HG02981 (cell line): Measurements from ENCODE around the gene NFE2L1.

Experiments used
- ATAC-seq: cut with Tn5 transposase; IDR thresholded peaks from one replicate; pipeline ENCODE4 v1.9.1; 2021; ENCODE audit warnings: mild to moderate bottlenecking, moderate library complexity; ENCODE audit not compliant: unreplicated experiment

NFE2L1 gene

DNA sequence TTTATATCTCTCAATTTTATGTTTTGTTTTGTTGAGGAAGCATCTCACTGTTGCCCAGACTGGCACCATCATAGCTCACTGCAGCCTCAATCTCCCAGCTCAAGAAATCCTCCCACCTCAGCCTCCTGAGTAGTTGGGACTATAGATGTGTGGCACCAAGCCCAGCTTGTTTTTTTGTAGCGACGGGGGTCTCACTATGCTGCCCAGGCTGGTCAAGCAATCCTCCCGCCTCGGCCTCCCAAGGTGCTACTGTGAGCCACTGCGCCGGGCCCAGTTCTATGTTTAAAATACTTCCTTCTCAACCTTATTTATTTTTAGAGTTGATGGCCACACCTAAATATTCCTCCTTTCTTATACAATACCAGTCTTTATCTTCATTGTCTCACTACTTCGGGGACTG, 1.9 kb upstream of the NFE2L1 start:
- no peak for ATAC-seq

DNA sequence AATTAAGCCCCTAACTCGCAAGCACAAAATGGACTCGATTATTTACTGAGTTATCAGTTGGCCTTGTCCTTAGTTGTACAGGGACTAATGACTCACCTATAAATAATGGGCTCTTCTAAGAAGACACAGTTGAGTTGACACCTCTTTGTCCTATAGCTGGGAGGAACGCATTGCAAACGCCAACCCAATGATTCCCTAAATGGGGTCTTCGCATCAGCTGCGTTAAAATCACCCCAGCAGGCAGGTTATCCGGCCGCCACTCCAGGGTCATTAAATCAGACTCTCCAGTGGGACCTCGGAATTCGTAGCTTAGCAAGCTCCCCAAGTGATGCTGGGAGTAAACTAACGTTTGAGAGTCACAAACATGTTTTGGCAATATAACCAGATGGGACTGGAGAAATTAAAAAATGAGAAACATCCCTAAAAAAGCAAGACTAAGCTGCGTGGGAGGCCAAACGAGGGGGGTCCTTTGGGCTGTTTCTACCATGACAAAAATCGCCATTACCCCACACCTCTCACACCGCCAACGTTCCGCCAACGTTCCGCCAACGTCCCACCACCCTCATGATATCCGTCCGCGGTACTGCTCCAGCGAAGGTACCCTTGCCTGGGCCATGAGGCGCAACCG, 932 bp upstream of the NFE2L1 start:
- ATAC-seq: no peak

DNA sequence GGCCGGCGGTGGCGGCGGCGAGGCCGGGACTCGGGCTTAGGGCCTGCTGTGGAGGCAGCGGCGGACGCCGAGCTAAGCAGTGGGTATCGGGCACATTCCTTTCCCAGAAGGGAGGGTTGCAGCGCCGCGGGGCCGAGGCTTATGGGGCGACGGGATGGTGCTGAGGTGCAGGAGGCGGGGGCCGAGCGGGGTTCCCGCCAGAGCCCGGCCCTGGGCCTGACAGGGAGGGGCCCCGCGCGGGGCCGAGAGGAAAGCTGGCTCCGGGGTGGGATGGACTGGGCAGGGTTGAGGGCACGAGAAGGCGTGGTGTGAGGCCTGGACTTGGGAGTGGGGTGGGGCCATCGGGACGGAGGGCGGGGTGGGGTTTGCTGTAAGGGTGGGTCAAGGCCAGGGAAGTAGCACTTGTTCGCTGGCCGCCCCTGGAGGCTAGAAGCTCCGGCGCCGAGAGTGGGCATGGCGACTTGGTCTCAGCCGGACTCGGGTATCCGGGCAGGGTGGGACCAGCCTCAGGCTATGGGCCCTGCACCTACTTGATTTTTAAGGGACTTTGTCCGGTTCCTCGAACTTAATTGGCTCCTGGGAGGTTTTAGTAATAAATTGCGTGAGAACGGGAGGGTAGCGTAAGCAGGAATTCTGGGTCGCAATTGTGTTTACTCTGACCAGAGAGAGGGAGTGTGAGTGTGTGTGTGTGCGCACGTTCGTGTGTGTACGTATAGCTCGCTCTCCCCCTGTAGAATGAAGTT, 396 bp downstream of the NFE2L1 start:
- peak; percentile 33 for ATAC-seq

DNA sequence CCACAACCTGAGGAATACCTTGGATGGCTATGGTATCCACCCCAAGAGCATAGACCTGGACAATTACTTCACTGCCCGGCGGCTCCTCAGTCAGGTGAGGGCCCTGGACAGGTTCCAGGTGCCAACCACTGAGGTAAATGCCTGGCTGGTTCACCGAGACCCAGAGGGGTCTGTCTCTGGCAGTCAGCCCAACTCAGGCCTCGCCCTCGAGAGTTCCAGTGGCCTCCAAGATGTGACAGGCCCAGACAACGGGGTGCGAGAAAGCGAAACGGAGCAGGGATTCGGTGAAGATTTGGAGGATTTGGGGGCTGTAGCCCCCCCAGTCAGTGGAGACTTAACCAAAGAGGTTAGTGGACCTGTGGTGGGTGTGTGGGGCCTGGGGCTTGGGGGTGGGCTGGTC, 3.1 kb downstream of the NFE2L1 start:
- no peak for ATAC-seq

DNA sequence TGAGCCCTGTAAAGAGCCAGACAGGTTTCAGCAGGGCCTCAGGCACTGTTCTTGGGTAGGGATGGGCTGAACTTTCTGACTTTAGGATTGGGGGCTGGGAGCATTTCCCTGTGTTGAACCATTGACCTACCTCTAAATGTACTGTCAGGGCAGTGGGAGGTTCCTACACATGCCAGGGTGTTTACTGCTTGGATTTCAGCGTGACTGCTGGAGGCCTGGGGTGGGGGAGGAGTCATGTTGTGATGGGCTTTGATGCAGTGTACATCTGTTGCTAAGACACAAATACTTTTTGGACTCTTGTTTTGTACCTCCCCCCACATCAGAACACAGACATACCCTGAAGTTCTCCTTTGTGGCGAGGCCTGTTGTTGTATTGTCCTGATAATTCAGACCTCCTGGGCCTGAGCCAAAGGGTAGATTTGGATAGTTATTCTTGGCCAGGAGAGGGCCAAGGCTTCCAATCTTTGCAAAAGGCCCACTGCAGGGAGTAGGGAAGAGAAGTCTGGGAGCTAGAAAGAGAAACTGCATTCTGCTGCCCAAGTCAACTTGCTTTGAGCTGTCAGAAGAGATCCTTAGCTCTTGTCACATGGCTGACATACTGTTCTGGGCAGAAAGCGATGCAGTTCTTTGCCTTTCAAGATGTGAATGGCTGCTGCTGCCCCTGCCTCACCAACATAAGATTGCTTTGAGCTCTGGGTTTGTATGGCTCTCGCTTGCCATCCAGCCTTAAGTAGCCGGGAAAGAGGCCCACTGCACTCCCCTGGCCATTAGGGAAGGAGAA, 3.7 kb downstream of the NFE2L1 start:
- ATAC-seq: no peak

DNA sequence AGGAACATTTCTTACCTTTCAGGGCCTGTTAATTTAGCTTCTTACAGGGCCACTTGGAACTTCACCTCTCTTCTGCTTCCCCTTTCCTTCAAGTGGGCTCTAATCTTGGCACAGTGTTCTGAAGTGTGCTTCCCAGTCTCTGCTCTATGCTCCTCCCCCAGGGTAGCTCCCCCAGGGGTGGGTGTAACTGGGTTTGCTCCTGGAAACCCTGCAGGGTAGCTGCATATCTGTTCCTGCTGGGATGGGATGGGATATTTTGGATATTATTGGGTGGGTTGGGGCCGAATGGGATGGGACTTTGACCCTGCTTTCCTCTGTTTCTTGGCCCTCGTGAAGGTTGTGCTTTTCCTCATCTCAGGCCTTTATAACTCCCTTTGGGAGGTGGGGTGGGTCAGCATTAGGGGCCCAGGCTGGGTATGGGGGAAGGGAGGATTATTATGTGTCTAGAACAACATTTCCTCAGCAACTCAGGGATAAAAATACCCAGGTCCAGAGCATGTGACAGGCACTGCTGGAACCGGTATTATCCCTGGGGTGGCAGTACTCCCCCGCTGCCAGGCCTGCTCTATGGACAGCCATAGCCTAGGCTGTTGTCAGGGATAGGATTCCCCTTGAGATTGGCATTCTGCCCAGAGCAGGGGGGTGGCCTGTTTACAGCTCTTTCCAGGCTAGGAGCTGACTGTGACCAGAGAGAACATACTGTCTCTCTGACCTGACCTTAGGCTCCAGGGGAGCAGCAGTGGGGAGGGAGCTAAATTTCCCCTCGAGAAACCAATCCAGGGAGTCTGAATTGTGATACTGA, 5.0 kb downstream of the NFE2L1 start:
- ATAC-seq: no peak

DNA sequence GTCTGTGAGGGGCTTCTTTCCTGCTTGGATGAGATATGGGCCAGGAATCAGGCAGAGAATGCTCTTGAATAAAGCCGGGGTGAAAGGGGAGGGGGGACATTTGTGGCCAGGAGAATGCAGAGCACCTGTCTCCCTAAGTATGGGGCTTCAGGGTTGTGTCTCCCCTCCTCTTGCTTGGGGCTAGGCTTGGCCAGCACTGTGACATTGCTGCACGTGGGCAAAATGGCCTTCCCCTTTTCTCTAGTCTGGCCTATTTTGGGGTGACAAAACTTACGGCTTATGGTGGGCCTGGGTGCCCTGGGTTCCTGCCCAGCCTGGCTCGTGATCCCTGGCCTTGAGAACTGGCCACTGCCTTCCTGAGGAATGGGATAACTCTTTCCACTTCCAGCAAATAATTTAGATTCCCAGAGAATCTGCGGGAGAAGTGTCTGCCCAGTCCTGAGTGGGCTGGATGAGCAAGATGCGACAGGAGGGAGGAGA, 5.6 kb downstream of the NFE2L1 start:
- ATAC-seq: no peak

DNA sequence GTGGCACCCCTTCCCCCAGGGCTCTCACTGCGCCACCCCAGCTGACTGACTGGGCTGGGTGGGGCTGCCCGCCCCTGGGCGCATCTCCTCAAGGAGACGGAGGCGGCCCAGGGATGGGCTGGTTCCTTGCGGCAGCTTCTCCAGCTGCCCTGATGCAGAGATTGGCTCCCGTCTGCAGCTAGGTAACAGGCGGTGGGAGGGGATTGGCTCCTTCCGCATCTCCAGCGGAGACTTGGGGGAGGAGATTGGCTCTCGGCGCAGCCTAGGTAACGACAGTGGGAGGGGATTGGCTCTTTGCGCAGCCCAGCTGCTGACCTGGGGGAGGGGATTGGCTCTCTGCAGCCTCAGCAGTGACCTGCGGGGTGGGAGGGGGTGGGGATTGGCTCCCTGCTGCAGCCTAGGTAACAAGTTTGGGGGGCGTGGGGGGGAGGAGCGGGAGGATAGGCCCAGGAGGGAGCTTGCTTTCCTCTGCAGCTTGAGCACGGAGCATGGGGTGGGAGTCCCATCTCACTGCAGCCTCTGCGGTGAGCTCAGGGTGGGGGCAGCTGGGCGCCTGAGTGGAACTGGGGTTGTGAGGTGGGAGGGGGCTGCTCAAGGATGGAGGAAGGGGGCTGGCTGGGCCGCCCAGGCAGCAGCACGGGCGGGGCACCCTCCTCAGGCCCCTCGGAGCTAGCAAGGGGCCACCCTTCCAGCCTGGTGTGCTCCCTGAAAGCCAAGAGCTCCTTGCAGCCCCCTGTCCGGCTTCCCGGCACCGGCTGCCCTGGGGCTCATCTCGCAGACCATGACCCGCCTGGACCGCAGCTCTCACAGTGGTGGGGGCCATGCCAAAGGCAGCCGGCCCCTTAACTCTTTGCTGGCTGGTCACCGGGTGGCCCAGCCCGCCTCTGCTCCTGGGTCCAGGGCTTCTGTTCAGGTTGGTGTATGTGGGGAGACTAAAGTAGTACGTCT, 6.4 kb downstream of the NFE2L1 start:
- ATAC-seq: no peak

DNA sequence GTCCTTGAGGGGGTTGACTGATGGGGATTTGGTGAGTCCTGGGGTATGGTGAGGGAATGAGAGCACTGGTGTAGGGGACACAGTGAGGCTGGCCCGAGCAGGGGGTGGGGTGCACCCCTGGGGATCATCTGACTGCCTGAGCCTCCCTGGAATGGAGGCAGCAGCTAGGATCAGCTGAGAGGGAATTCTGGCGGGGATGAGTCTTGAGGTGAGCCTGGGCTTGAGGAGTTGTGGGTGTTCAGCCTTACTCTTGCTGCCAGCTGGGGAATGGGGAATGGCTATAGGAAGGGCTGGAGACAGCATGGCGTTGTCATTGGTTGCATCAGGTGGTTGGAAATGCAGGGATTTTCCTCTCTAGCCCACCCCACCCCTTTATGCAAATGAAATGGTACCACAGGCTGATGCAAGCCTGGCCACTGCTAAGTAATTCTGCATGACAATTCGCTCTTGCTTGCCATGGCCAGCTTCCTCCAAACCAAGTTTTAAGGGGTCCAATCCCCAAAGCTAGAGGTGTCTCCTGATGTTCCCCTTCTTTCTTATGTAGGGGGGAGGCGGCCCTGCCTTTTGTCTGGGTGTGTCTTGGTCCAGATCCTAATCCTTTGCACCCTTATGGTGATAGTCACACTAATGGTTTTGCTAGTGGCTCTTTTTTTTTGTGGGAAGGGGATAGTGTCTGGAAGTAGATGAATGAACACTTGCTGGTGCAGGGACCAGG, 7.5 kb downstream of the NFE2L1 start:
- no peak for ATAC-seq

DNA sequence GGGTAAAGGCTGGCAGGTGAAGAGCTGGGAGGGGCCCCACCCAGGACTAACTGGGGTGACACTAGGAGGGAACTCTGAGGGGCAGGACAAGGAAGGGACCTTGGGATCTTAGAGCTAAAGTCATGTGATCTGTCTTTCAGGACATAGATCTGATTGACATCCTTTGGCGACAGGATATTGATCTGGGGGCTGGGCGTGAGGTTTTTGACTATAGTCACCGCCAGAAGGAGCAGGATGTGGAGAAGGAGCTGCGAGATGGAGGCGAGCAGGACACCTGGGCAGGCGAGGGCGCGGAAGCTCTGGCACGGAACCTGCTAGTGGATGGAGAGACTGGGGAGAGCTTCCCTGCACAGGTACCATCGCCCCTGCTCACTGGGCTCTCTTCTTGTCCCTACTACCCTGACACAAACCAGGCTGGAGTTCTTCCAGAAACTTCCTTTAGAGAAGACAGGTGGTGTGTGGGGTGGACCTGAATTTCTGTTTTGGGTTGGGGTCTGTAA, 8.1 kb downstream of the NFE2L1 start:
- ATAC-seq: no peak

DNA sequence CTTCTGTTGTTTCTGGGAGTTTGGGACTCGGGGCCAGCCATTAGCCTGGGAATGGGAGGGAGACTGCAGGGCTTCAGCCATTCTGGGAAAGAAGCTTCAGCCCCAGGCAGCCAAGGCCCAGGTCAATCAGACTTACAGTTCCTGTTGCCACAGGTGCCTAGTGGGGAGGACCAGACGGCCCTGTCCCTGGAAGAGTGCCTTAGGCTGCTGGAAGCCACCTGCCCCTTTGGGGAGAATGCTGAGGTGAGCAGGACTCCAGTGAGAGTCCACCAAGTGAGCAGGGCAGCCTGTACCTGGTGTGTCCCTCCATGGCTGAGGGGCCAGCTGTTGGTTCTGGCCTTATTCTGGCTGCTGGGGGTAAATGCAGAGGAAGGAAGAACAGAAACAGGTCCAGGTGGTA, 8.7 kb downstream of the NFE2L1 start:
- ATAC-seq: no peak

DNA sequence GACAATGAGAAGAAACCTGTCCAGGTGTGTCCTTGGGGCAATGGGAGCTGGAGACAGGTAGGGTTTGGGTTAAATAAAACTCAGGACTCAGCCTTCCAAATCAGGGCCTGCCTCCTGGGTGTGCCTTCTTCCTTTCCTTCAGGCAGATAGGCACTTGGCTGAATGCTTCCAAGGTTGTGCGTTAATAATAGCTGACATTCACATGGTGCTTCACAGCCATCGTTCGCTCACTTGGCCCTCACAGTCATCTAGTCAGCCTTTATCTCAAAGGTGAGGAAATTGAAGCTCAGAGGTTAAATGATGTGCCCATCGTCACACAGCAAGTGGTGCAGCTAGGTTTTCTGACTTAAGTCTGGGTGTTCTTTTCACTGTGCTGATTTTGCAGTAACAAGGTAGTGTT, 9.5 kb downstream of the NFE2L1 start:
- ATAC-seq: no peak

DNA sequence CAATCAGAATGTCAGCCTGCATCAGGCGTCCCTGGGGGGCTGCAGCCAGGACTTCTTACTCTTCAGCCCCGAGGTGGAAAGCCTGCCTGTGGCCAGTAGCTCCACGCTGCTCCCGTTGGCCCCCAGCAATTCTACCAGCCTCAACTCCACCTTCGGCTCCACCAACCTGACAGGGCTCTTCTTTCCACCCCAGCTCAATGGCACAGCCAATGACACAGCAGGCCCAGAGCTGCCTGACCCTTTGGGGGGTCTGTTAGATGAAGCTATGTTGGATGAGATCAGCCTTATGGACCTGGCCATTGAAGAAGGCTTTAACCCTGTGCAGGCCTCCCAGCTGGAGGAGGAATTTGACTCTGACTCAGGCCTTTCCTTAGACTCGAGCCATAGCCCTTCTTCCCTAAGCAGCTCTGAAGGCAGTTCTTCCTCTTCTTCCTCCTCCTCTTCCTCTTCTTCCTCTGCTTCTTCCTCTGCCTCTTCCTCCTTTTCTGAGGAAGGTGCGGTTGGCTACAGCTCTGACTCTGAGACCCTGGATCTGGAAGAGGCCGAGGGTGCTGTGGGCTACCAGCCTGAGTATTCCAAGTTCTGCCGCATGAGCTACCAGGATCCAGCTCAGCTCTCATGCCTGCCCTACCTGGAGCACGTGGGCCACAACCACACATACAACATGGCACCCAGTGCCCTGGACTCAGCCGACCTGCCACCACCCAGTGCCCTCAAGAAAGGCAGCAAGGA, 10.4 kb downstream of the NFE2L1 start:
- ATAC-seq: no peak

DNA sequence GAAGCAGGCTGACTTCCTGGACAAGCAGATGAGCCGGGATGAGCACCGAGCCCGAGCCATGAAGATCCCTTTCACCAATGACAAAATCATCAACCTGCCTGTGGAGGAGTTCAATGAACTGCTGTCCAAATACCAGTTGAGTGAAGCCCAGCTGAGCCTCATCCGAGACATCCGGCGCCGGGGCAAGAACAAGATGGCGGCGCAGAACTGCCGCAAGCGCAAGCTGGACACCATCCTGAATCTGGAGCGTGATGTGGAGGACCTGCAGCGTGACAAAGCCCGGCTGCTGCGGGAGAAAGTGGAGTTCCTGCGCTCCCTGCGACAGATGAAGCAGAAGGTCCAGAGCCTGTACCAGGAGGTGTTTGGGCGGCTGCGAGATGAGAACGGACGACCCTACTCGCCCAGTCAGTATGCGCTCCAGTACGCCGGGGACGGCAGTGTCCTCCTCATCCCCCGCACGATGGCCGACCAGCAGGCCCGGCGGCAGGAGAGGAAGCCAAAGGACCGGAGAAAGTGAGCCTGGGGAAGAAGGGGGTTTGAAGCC, 11.0 kb downstream of the NFE2L1 start:
- ATAC-seq: no peak

DNA sequence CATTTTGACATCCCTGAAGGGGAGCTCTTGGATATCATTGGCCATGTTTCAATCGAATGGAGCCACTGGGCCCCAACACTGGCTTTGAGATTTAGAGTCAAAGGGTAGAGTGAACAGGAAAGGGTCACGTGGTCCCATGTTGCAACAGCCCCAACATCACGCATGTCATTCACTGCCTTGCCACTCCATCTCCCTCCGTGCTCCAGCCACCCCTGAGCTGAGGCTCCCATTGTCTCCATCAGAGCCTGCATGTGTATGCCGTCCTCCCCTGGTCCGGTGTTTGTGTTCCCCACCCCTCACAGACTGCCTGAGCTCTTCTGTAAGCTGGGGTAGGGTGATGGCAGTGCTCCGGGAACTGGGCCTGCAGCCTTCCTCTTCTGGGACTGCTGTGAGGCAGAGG, 12.1 kb downstream of the NFE2L1 start:
- ATAC-seq: no peak

DNA sequence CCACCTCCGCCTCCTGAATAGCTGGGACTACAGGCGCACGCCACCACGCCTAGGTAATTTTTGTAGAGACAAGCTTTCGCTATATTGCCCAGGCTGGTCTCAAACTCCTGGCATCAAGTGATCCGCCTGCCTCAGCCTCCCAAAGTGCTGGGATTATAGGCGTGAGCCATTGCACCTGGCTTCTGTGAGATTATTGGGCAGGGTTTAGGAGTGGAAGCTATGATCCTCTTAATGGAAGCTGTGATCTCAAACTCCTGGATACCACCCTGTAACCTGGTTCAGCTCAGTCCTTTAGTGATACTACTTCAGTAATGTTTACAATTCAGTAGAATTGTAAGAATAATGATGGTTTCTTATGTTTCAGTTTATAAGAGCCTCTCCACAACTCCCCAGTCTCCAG, 14.1 kb downstream of the NFE2L1 start:
- ATAC-seq: no peak

DNA sequence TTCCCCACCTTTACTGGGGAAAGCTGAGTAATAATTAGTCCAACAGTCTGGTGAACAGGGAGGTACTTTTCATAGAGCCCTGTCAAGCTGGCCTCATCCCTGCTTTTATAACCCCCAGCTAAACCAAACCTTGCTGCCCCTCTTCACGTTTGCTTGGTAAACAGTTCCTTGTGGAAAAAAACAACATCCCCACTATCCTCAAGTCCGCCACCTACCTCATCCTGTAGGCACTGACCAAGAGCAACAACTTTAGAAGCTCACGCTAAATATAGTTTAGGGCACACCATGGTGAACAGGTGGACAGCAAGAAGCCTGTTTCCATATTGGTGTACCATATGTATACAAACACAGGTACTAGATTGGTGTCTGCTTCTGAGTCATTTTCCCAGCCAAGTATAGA, 16.5 kb downstream of the NFE2L1 start:
- ATAC-seq: no peak

DNA sequence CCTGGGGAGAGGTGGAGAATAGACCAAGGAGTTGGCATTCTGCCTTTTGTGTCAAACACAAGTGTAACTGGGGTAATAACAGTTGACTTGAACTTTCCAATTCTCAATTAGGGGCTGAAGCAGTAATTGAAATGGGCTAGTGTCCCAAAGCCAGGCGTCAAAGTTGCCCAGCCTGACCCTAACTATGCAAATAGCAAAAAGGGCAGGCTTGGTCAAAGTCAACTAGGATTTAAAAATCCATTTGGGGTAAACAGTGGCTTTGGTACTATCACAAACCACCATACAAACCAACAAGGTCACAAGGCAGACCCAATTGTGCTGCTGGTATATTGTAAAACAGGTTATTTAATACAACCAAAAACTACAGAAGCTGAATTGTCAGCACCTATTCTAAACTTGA, 18.0 kb downstream of the NFE2L1 start:
- ATAC-seq: no peak
